ENCODE measurements around the gene RPS6KA5. TPM values are rescaled to one million over a fixed set of nuclear protein-coding genes. Genes with fewer than 3 reads are reported as not detected.
"Not testable (repeated sequence)": the region's sequence is repeated elsewhere in the genome, so short reads cannot be mapped to it uniquely, and the experiment has no call there.

RPS6KA5 gene
- total RNA-seq, 1 experiment from 2014 or later = 11.0 TPM

DNA sequence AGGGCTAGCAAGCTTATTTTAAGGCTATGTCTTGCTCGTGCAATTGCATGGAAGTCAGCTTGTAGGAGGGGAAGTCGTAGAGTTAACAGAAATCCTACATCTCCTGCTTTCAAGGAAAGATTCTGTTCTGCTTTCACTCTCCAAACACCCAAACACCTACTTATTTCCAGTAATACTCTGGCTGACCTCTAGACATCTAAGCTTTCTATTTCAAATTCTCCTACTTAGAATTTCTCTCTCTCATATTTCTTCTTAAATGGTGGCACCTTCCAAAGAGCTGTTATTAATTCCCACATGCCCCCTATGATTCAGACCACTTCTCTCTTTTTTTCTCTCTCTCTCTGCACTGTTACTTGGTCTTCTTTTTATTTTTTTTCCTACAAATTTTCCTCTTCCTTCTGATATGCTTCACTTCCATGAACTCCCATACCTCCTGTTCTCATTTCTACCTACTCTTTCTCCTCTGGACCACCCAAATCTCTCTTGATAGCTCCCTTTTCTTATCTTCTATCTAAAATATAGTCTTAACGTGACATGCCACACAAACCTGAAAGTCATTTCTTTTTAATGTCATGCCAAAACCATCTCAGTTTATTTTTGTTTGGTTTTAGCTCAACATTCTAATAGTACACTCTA is 90.8 kb downstream of the RPS6KA5 start:
- H3K36me3 ChIP-seq = no peaks in the 10 kb centered on the region

GRCh38 chr14:90968025-90968424 is 92.4 kb downstream of the RPS6KA5 start:
- peak in 1 of 2 experiments; percentile 5 for DNase-seq
- Histone ChIP-seq H3K27me3 (no peaks in the 10 kb centered on the region), H3K4me3 (no peak overlapping the region), H3K4me1 (no peaks in the 10 kb centered on the region), H3K9me3 (replicated peaks) (0 out of 2 replicates have a peak, but pooled peaks cover 3% of the 10 kb centered on the region), H3K36me3 (no peaks in the 10 kb centered on the region), H3K27ac (no peak overlapping the region)

More for the DNA sequence above, 90.8 kb downstream of the RPS6KA5 start:
- Histone ChIP-seq H3K27me3 (no peaks in the 10 kb centered on the region), H3K4me1 (no peaks in the 10 kb centered on the region), H3K4me3 (no peak overlapping the region), H3K9me3 (replicated peaks) (0 out of 2 replicates have a peak, but pooled peaks cover 3% of the 10 kb centered on the region), H3K27ac (no peak overlapping the region)
- no peak for DNase-seq

DNA sequence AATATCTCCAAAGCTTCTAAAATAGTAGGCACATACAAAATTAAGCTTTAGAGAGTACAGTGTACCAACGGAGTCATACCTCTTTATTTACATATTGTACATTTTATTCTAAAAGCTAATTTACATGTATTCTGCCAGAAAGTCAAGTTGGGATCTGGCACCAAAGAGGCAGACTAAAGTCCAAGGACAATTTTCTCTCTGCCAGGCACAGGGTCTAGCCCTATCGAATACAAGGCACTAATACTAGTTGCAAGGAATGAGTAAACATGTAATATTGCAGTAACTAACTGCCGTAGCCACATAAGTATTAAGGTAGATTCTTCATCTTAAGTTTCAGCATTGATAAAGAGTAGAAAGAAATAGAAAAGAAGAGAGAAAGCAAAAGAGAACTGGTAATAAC is 93.9 kb downstream of the RPS6KA5 start:
- Histone ChIP-seq H3K4me3 (no peak overlapping the region), H3K9me3 (replicated peaks) (0 out of 2 replicates have a peak, but pooled peaks cover 3% of the 10 kb centered on the region), H3K4me1 (no peaks in the 10 kb centered on the region), H3K27ac (no peak overlapping the region), H3K27me3 (no peaks in the 10 kb centered on the region), H3K36me3 (no peaks in the 10 kb centered on the region)
- DNase-seq = no peak

- Histone ChIP-seq H3K27ac (no peak overlapping the region), H3K4me1 (no peaks in the 10 kb centered on the region), H3K27me3 (no peaks in the 10 kb centered on the region), H3K9me3 (replicated peaks) (0 out of 2 replicates have a peak, but pooled peaks cover 3% of the 10 kb centered on the region), H3K4me3 (no peak overlapping the region), H3K36me3 (no peaks in the 10 kb centered on the region)
- DNase-seq = no peak
Observed at GRCh38 chr14:90965765-90966164, 94.7 kb downstream of the RPS6KA5 start.

GRCh38 chr14:90963343-90963742 is 97.1 kb downstream of the RPS6KA5 start:
- no peak overlapping the region for H3K4me3 ChIP-seq
- H3K27me3 ChIP-seq = no peaks in the 10 kb centered on the region
- H3K36me3 ChIP-seq = no peaks in the 10 kb centered on the region
- H3K9me3 ChIP-seq (replicated peaks) = 0 out of 2 replicates have a peak, but pooled peaks cover 3% of the 10 kb centered on the region
- DNase-seq = no peak
- H3K4me1 ChIP-seq = no peaks in the 10 kb centered on the region
- H3K27ac ChIP-seq = no peak overlapping the region

GRCh38 chr14:90962505-90963109 is 97.8 kb downstream of the RPS6KA5 start:
- H3K4me1 ChIP-seq = no peaks in the 10 kb centered on the region
- H3K9me3 ChIP-seq (replicated peaks) = no peaks in the 10 kb centered on the region
- no peaks in the 10 kb centered on the region for H3K36me3 ChIP-seq
- no peak overlapping the region for H3K27ac ChIP-seq
- no peak for DNase-seq
- H3K27me3 ChIP-seq = no peaks in the 10 kb centered on the region
- no peak overlapping the region for H3K4me3 ChIP-seq

DNA sequence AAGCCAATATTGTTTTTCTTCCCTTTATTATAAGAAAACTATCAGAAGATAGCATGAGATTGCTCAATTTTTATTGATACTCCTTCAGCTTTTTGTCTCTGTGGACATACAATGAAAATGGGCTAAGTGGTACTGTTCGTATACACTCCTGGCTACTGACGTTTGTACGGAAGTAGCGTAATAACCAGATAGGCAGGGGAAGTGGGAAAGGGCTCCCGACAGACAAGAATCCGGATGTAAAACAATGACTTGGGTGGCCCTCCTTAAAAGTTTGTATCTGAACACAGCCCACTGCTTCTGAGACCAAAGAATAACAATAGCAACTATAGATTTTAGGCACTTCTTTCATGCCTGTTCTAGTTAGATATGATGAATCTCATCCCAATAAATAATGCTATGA is 99.6 kb downstream of the RPS6KA5 start:
- Histone ChIP-seq H3K36me3 (no peaks in the 10 kb centered on the region), H3K4me1 (no peaks in the 10 kb centered on the region), H3K27ac (no peak overlapping the region), H3K4me3 (no peak overlapping the region), H3K9me3 (replicated peaks) (0 out of 2 replicates have a peak, but pooled peaks cover 1% of the 10 kb centered on the region), H3K27me3 (no peaks in the 10 kb centered on the region)
- no peak for DNase-seq

DNA sequence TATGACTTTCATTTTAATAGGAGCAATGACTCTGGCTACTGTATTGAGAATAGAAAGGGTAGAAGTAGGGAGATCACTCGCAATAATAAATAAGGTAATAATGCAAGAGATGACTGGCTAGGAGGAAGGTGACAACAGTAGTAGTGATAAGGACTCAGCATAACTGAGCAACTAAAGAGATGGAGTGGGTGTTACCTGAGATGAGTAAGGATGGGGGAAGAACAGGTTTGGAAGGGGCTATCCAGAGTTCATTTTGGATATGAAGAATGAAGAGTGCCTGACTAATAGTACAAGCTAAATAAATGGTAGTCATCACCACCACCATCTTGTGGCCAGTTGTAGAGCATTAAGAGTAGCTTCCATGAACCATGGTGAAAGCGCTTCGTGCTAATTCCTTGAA is 101.1 kb downstream of the RPS6KA5 start:
- no peak overlapping the region for H3K4me3 ChIP-seq
- 0 out of 2 replicates have a peak, but pooled peaks cover 2% of the 10 kb centered on the region for H3K9me3 ChIP-seq (replicated peaks)

GRCh38 chr14:90956273-90956672 is 104.2 kb downstream of the RPS6KA5 start:
- Histone ChIP-seq H3K9me3 (replicated peaks) (0 out of 2 replicates have a peak, but pooled peaks cover 2% of the 10 kb centered on the region), H3K36me3 (no peaks in the 10 kb centered on the region), H3K27ac (no peak overlapping the region), H3K27me3 (no peaks in the 10 kb centered on the region), H3K4me1 (no peaks in the 10 kb centered on the region), H3K4me3 (no peak overlapping the region)
- no peak for DNase-seq

More for the DNA sequence above, 101.1 kb downstream of the RPS6KA5 start:
- no peak for DNase-seq
- Histone ChIP-seq H3K27me3 (no peaks in the 10 kb centered on the region), H3K4me1 (no peaks in the 10 kb centered on the region), H3K36me3 (no peaks in the 10 kb centered on the region), H3K27ac (no peak overlapping the region)

DNA sequence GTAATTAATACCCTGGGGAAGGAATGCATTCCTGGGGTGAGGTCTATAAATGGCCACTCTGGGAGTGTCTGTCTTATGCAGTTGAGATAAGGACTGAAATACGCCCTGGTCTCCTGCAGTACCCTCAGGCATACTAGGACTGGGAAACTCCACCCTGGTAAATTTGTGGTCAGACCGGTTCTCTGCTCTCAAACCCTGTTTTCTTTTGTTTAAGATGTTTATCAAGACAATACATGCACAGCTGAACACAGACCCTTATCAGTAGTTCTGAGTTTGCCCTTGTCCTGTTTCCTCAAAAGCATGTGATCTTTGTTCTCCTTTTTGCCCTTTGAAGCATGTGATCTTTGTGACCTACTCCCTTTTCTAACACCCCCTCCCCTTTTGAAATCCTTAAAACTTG is 106.8 kb downstream of the RPS6KA5 start:
- H3K27ac ChIP-seq; H3K4me3 ChIP-seq; H3K4me1 ChIP-seq; DNase-seq; H3K36me3 ChIP-seq; H3K27me3 ChIP-seq; H3K9me3 ChIP-seq (replicated peaks): not testable (repeated sequence)

- Histone ChIP-seq H3K27me3 (no peaks in the 10 kb centered on the region), H3K9me3 (replicated peaks) (peaks cover 7% of the 10 kb centered on the region; the same call in 1 of the 2 replicates), H3K4me1 (no peaks in the 10 kb centered on the region), H3K27ac (no peak overlapping the region), H3K36me3 (no peaks in the 10 kb centered on the region), H3K4me3 (no peak overlapping the region)
- no peak for DNase-seq
Observed at GRCh38 chr14:90943367-90943766, 117.1 kb downstream of the RPS6KA5 start.

- Histone ChIP-seq H3K9me3 (replicated peaks) (peaks cover 7% of the 10 kb centered on the region; the same call in 1 of the 2 replicates), H3K4me3 (no peak overlapping the region), H3K27ac (no peak overlapping the region), H3K27me3 (no peaks in the 10 kb centered on the region), H3K4me1 (no peaks in the 10 kb centered on the region), H3K36me3 (no peaks in the 10 kb centered on the region)
- DNase-seq = no peak
Observed at GRCh38 chr14:90942511-90942910, 117.9 kb downstream of the RPS6KA5 start.

DNA sequence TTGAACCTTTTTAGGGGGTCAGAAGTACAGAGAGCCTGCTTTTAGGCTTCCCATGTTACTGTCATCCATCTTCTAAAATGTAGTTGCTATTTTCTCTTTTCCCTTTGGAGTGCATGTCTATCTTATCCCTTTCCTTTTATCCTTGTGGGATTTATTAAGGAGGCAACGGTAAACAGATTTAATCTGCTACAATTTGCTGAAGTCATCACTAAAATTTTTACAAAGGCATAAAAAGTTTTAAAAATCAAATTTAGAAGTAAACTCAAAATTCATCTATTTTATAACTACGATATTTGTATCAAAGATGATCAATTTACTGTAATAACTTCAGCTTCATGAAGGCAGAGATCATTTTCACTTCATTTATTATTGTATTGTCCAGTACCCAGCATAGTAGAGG is 118.7 kb downstream of the RPS6KA5 start:
- no peak for DNase-seq
- Histone ChIP-seq H3K27ac (no peak overlapping the region), H3K27me3 (no peaks in the 10 kb centered on the region), H3K4me3 (no peak overlapping the region), H3K4me1 (no peaks in the 10 kb centered on the region), H3K36me3 (no peaks in the 10 kb centered on the region), H3K9me3 (replicated peaks) (peaks cover 7% of the 10 kb centered on the region; the same call in 1 of the 2 replicates)

- Histone ChIP-seq H3K36me3 (no peaks in the 10 kb centered on the region), H3K9me3 (replicated peaks) (peaks cover 7% of the 10 kb centered on the region; the same call in 1 of the 2 replicates), H3K4me3 (no peak overlapping the region), H3K27me3 (no peaks in the 10 kb centered on the region), H3K4me1 (no peaks in the 10 kb centered on the region), H3K27ac (no peak overlapping the region)
- no peak for DNase-seq
Observed at GRCh38 chr14:90940318-90940962, 120.0 kb downstream of the RPS6KA5 start.

DNA sequence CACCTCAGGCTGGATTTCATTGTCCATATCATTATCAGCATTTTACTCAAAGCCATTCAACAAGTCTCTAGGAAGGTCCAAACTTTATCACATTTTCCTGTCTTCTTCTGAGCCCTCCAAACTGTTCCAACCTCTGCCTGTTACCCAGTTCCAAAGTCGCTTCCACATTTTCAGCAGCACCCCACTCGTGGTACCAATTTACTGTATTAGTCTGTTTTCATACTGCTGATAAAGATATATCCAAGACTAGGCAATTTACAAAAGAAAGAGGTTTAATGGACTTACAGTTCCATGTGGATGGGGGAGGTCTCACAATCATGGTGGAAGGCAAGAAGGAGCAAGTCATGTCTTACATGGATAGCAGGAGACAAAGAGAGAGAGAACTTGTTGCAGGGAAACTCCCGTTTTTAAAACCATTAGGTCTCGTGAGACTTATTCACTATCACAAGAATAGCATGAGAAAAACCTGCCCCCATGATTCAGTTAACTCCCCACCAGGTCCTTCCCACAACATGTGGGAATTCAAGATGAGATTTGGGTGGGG is 121.1 kb downstream of the RPS6KA5 start:
- DNase-seq; H3K27me3 ChIP-seq; H3K4me1 ChIP-seq; H3K9me3 ChIP-seq (replicated peaks); H3K4me3 ChIP-seq; H3K36me3 ChIP-seq; H3K27ac ChIP-seq: not testable (repeated sequence)
